ENCODE measurements around the gene MIPEP.

- TF ChIP-seq, protein P1, sequence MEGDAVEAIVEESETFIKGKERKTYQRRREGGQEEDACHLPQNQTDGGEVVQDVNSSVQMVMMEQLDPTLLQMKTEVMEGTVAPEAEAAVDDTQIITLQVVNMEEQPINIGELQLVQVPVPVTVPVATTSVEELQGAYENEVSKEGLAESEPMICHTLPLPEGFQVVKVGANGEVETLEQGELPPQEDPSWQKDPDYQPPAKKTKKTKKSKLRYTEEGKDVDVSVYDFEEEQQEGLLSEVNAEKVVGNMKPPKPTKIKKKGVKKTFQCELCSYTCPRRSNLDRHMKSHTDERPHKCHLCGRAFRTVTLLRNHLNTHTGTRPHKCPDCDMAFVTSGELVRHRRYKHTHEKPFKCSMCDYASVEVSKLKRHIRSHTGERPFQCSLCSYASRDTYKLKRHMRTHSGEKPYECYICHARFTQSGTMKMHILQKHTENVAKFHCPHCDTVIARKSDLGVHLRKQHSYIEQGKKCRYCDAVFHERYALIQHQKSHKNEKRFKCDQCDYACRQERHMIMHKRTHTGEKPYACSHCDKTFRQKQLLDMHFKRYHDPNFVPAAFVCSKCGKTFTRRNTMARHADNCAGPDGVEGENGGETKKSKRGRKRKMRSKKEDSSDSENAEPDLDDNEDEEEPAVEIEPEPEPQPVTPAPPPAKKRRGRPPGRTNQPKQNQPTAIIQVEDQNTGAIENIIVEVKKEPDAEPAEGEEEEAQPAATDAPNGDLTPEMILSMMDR (IDR thresholded peaks at IDR 0.05; ENCODE audit: low read depth, low read length), result no peak
- TF ChIP-seq EZH2phosphoT487 (IDR thresholded peaks at IDR 0.05; ENCODE audit: low read depth), result no peak
These were observed 185.8 kb downstream of the MIPEP start for GRCh38 chr13:23703246-23703860.
